Fibroblast of villous mesenchyme (primary cell): ENCODE measurements around the gene TRIM27. TPM values are rescaled to one million over a fixed set of nuclear protein-coding genes. Genes with fewer than 3 reads are reported as not detected.
"Not testable (repeated sequence)": the region's sequence is repeated elsewhere in the genome, so short reads cannot be mapped to it uniquely, and the experiment has no call there.

Experiments used
- DNase-seq: peaks from one replicate; pipeline ENCODE4 v3.0.0-alpha.2; 2010; ENCODE audit warnings: low read depth
- H3K4me3 ChIP-seq: 2 replicates; pipeline ENCODE4 v1.5.1; 2011; ENCODE audit warnings: low read depth, mild to moderate bottlenecking, low read length
- CTCF ChIP-seq: IDR thresholded peaks from 2 replicates; pipeline ENCODE4 v1.5.1; 2012; ENCODE audit warnings: low read depth, mild to moderate bottlenecking, low read length; ENCODE audit not compliant: insufficient read depth
- total RNA-seq: library from RNA; depleted of rRNA; stranded (reverse); fragments of >200 nt; gene quantifications from 2 replicates; pipeline ENCODE4 v1.2.3, GENCODE V29; 2012

Gene TRIM27
- total RNA-seq, 1 donor: 76.9 TPM

DNA sequence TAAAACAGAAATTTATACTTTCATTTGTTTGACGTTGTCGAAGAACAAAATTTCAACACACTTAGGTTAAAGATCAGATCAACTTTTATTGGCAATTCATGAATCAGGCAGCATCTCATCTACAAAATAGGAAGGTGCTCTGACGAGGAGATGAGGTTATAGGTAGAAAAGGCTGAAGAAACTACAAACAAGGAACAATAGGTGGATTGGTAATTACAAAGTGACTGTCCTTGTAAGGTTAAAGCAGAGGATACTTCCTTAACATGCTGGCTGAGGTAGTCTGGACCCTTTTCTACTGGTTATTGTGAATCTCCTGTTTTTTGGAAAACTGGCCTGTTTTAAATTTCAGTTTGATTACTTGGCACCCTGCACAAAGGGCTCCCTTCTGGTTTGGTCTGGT, 32.5 kb upstream of the TRIM27 start:
- TF ChIP-seq CTCF: no peak
- DNase-seq: no peak
- H3K4me3 ChIP-seq: no peak overlapping the region

- peak overlapping the region; percentile 71 for H3K4me3 ChIP-seq
- TF ChIP-seq CTCF: no peak
- DNase-seq: peak; percentile 25
Measured at GRCh38 chr6:28953585-28954258, 29.9 kb upstream of the TRIM27 start.

GRCh38 chr6:28953039-28953584, 29.3 kb upstream of the TRIM27 start:
- peak overlapping the region; percentile 71 for H3K4me3 ChIP-seq
- no peak for TF ChIP-seq CTCF
- peak; percentile 61 for DNase-seq

GRCh38 chr6:28949656-28950195, 25.9 kb upstream of the TRIM27 start:
- DNase-seq, H3K4me3 ChIP-seq: not testable (repeated sequence)

GRCh38 chr6:28948782-28949486, 25.1 kb upstream of the TRIM27 start:
- no peak for TF ChIP-seq CTCF
- no peak for DNase-seq
- H3K4me3 ChIP-seq: no peak overlapping the region

DNA sequence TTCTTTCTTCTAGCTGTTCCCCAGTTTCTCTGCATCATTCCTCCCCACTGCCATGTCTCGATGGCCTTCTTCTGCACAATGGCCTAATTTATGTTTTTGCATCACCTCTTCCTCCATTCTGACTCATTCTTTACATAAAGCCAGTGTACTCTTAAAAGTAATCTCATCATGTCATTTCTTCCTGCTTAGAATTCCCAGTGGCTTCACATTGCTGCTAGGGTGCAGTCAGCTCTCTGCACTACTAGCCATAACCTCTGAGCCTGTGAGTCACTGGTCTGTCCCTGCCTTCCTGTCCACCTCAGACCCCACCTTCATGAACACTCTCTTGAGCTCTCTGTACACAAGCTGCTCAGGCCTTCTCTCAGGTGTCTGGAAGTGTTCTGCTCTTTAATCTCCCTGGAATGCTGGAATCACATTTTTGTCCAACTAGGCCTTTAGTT, 24.1 kb upstream of the TRIM27 start:
- no peak overlapping the region for H3K4me3 ChIP-seq
- peak; percentile 25 for DNase-seq
- TF ChIP-seq CTCF: no peak

DNA sequence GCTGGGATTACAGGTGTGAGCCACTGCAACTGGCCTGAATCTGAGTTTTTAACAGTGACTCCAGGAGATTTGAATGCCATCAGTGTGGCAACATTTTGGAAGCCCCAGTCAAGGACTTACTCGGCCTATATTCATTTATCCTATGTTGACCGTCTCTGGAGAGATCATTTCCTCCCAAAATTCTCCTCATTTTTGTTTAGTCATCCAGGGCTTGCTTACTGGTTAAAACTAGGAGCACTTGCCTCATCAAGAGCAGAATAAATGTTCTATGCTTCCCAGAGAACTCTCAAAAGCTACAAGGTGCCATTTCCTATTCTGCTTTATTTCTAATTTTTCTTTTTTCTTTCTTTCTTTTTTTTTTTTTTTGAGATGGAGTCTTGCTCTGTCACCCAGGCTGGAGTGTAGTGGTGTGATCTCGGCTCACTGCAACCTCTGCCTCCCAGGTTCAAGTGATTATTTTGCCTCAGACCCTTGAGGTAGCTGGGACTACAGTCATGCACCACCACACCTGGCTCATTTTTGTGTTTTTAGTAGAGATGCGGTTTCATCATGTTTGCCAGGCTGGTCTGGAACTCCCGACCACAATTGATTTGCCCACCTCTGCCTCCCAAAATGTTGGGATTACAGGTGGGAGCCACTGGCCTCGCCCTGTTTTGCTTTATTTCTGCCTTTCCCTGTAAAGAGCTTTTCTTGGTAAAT, 23.4 kb upstream of the TRIM27 start:
- no peak for DNase-seq
- TF ChIP-seq CTCF: no peak
- no peak overlapping the region for H3K4me3 ChIP-seq
